Tibial nerve (tissue), 4 donors: ENCODE measurements around the gene PTCHD1. TPM values are rescaled to one million over a fixed set of nuclear protein-coding genes. Genes with fewer than 3 reads are reported as not detected.

Source experiments
- DNase-seq, 2 donors: peaks; one replicate each; pipeline ENCODE4 v3.0.0-alpha.2; 2019; ENCODE audit warnings: low spot score in 2 of 2
- H3K27ac ChIP-seq, 4 donors: fragments of 200-600 bp; sonication (generic) in 3 of 4; one replicate each; pipeline ENCODE4 v1.5.1; 2017 to 2019; ENCODE audit warnings: mild to moderate bottlenecking in 1 of 4
- H3K27me3 ChIP-seq, 2 donors: fragments of 200-600 bp; sonication (generic) in 1 of 2; one replicate each; pipeline versions ENCODE4 v1.5.1 to v1.6.0; 2017 to 2019
- H3K36me3 ChIP-seq, 3 donors: fragments of 200-600 bp; sonication (generic); one replicate each; pipeline ENCODE4 v1.5.1; 2018 to 2019
- H3K4me1 ChIP-seq, 4 donors: fragments of 200-600 bp; sonication (generic) in 3 of 4; one replicate each; pipeline ENCODE4 v1.5.1; 2017 to 2019
- H3K4me3 ChIP-seq, 4 donors: fragments of 200-600 bp; sonication (generic) in 3 of 4; one replicate each; pipeline ENCODE4 v1.5.1; 2017 to 2019; ENCODE audit warnings: mild to moderate bottlenecking in 1 of 4, moderate library complexity in 1 of 4
- H3K9me3 ChIP-seq, 4 donors: fragments of 200-600 bp; sonication (generic) in 3 of 4; one replicate each; pipeline ENCODE4 v1.5.1; 2017 to 2019
- EP300 ChIP-seq, 2 donors: sonication (generic); formaldehyde crosslinking; IDR thresholded peaks; one replicate each; pipeline ENCODE4 v1.6.1; 2017; ENCODE audit warnings: antibody characterized with exemption in 2 of 2, mild to moderate bottlenecking in 1 of 2
- POLR2A ChIP-seq, 2 donors: fragments of 450-650 bp; IDR thresholded peaks; one replicate each; pipeline ENCODE4 v1.6.1; 2017; ENCODE audit warnings: antibody characterized with exemption in 2 of 2, mild to moderate bottlenecking in 2 of 2, moderate library complexity in 2 of 2
- WGBS, 2 donors: methylation state at CpG; one replicate each; pipeline ENCODE4 v1.1.5; 2018; 5-methylcytosine and 5-hydroxymethylcytosine counted together
- total RNA-seq, 4 donors: library from RNA; depleted of rRNA; stranded (reverse); fragments of >200 nt; gene quantifications; one replicate each; pipeline ENCODE4 v1.1.0, GENCODE V29; 2016
- TF ChIP-seq, protein P1 (sequence below), 5 experiments: fragments of 200-600 bp in 3 of 5; fragments of 450-650 bp in 2 of 5; sonication (generic) in 3 of 5; IDR thresholded peaks; one replicate each; pipeline ENCODE4 v1.5.1; 2016 to 2019; ENCODE audit warnings: antibody characterized with exemption in 5 of 5, mild to moderate bottlenecking in 3 of 5, moderate library complexity in 2 of 5

The PTCHD1 gene
- total RNA-seq, 4 donors from 2014 or later, result under 0.01 to 0.59 (median under 0.01) TPM; not detected in 1

DNA sequence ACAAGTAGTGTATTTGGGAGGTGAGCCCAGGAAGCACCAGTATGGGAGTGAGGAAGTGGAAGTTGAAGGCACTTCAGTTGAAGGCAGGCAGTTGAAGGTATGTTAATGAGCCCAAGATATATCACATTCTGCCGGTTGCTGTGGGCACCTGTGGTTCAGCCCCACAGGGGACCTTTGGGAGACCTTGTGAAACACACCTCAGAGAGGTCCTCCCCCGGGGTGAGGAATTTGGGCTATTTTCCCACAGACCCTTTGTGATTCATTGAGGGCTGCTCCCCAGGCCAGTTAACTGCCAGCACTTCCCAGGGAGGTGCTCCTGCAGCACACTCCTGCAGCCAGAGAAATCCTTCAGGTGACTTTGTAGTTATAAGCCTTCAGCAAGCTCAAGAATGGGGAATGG is 45.9 kb downstream of the PTCHD1 start:
- TF ChIP-seq, protein P1, sequence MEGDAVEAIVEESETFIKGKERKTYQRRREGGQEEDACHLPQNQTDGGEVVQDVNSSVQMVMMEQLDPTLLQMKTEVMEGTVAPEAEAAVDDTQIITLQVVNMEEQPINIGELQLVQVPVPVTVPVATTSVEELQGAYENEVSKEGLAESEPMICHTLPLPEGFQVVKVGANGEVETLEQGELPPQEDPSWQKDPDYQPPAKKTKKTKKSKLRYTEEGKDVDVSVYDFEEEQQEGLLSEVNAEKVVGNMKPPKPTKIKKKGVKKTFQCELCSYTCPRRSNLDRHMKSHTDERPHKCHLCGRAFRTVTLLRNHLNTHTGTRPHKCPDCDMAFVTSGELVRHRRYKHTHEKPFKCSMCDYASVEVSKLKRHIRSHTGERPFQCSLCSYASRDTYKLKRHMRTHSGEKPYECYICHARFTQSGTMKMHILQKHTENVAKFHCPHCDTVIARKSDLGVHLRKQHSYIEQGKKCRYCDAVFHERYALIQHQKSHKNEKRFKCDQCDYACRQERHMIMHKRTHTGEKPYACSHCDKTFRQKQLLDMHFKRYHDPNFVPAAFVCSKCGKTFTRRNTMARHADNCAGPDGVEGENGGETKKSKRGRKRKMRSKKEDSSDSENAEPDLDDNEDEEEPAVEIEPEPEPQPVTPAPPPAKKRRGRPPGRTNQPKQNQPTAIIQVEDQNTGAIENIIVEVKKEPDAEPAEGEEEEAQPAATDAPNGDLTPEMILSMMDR (IDR thresholded peaks at IDR 0.05), result no peak
- TF ChIP-seq POLR2A (IDR thresholded peaks at IDR 0.05), result no peak
- no peak for TF ChIP-seq EP300 (IDR thresholded peaks at IDR 0.05)
- Histone ChIP-seq H3K4me1 (no peaks in the 10 kb centered on the region), H3K9me3 (no peaks in the 10 kb centered on the region), H3K27ac (no peak overlapping the region), H3K4me3 (no peak overlapping the region), H3K36me3 (no peaks in the 10 kb centered on the region), H3K27me3 (no peaks in the 10 kb centered on the region)
- 46 to 60% methylated on average over 2 of the region's 2 CpGs for WGBS, 2 donors
- no peak for DNase-seq

DNA sequence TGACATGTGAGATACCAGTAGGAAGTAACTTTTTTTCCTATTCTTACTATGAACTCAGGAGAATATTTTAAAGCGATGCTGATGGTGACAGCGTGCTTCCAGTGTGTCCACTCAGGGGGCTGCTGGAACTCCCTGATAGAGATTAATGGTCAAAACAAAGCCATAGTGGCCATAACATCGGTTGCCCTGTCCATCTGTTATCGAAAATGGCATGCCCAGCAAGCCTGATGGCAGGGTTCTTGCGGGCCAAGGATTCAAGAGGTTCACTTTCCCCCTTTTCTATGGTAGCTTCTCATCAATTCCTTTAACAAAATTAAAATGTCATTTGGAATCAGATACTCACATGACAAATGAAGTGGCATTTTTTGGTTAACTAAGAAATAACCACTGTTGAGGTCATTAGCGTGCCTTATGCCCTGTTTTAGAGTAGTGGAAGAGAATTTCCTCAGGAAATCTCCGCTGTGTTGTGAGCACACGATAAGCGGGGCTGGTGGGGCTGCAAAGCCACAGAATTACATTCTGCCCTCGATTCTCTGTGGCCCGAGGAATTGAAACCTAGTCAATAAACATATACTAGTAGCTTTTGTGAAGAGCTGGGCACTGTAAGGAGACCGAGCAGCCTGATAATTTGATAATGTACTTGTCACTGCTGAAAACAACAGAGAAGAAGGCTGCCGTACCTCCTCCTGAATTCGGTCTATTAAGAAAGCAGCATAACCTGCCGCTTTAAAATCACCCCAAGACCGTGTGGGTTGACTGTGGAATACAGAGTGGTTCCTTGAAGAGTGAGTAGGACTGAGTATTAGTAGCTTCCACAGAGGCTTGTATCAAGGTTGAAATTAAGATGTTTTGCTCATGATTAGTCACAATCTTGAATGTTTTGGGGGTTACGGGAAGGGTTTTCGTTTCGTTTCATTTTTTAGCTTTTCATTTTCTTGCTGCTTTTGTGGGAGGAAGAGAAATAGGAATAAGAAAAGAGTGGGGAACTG is 46.7 kb downstream of the PTCHD1 start:
- no peaks in the 10 kb centered on the region for H3K36me3 ChIP-seq
- H3K27ac ChIP-seq, result no peak overlapping the region
- H3K4me3 ChIP-seq, result no peak overlapping the region
- H3K4me1 ChIP-seq, result no peaks in the 10 kb centered on the region
- no peaks in the 10 kb centered on the region for H3K9me3 ChIP-seq
- 77 to 85% methylated on average over 19 of the region's 19 CpGs for WGBS, 2 donors
- no peaks in the 10 kb centered on the region for H3K27me3 ChIP-seq
- TF ChIP-seq, protein P1 (IDR thresholded peaks at IDR 0.05), result no peak
- TF ChIP-seq EP300 (IDR thresholded peaks at IDR 0.05) (no peak), POLR2A (IDR thresholded peaks at IDR 0.05) (no peak)
- no peak for DNase-seq

DNA sequence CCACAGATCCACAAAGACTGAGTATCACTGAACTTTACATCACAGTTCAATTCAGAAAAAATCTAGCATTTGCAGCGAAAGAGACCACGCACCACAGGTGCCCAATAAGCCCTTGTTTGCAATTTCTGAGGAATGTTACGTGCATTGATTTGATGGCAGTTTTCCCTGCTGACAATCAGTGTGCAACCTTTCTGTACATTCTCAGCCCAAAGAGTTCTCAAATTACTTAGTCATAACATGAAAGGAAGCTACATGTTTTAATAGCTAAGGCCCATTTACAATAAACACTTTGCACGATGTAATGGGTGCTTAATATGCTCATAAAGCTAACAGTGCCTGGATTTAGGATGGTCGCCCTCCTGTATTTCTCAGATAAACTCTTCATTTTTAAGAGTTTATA is 47.9 kb downstream of the PTCHD1 start:
- Histone ChIP-seq H3K9me3 (no peaks in the 10 kb centered on the region), H3K4me3 (no peak overlapping the region), H3K36me3 (no peaks in the 10 kb centered on the region), H3K27ac (no peak overlapping the region), H3K27me3 (no peaks in the 10 kb centered on the region), H3K4me1 (no peaks in the 10 kb centered on the region)
- WGBS, 2 donors, result 72 to 86% methylated on average over 5 of the region's 5 CpGs
- no peak for DNase-seq
- TF ChIP-seq, protein P1 (IDR thresholded peaks at IDR 0.05), result no peak

DNA sequence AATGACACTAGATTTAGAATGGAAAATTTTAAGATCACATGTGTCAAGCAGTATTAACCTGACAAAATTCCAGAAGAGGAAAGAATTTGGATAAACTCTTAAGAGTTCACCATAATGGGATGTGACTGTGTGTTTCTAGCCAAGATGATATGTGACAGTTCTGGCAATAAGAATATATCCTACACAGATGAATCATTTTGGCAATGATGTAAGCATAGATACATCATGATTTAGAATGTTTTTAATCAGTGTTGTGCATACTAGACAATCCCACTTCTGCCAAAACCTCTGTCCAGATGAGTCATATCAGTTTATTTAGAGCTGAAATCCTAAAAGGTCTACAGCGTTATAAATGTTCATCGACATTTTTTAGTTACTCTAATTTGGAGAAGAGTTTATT is 48.8 kb downstream of the PTCHD1 start:
- TF ChIP-seq EP300 (IDR thresholded peaks at IDR 0.05) (no peak), POLR2A (IDR thresholded peaks at IDR 0.05) (no peak)
- TF ChIP-seq, protein P1 (IDR thresholded peaks at IDR 0.05), result no peak
- no peaks in the 10 kb centered on the region for H3K27me3 ChIP-seq
- H3K36me3 ChIP-seq, result no peaks in the 10 kb centered on the region
- no peaks in the 10 kb centered on the region for H3K9me3 ChIP-seq
- no peak overlapping the region for H3K4me3 ChIP-seq
- WGBS, 2 donors, result 79 to 80% methylated on average over 2 of the region's 2 CpGs
- no peaks in the 10 kb centered on the region for H3K4me1 ChIP-seq
- H3K27ac ChIP-seq, result no peak overlapping the region
- no peak for DNase-seq

DNA sequence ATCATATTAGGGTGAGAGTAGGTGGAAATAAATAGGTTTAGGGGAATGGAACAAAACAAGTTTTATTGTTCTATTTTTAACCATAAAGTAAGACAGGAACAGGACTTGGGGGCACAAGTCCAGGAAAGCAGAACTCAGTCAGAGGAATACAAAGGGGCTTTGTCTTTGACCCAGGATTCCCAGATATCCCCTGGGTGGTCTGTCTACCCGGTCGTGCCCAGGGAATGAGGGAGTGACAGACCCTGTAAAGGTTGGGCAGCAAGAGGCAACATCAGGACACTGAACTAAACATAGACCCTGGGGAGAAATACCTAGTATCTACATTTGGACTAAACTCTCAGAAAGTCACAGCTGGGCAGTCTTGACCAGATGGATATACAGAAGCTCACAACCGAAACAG is 50.6 kb downstream of the PTCHD1 start:
- no peak overlapping the region for H3K4me3 ChIP-seq
- H3K4me1 ChIP-seq, result no peaks in the 10 kb centered on the region
- H3K27me3 ChIP-seq, result no peaks in the 10 kb centered on the region
- TF ChIP-seq, protein P1 (IDR thresholded peaks at IDR 0.05), result no peak
- no peak for TF ChIP-seq EP300 (IDR thresholded peaks at IDR 0.05)
- TF ChIP-seq POLR2A (IDR thresholded peaks at IDR 0.05), result no peak
- no peak overlapping the region for H3K27ac ChIP-seq
- DNase-seq, result no peak
- WGBS, 2 donors, result 32 to 33% methylated on average over 3 of the region's 3 CpGs
- H3K36me3 ChIP-seq, result no peaks in the 10 kb centered on the region
- H3K9me3 ChIP-seq, result no peaks in the 10 kb centered on the region
